Mesenteric fat pad (tissue), 1 donor: Measurements from ENCODE around the gene TRMT44. TPM values are rescaled to one million over a fixed set of nuclear protein-coding genes. Genes with fewer than 3 reads are reported as not detected.
"Not testable (repeated sequence)": the region's sequence is repeated elsewhere in the genome, so short reads cannot be mapped to it uniquely, and the experiment has no call there.

Source experiments
- DNase-seq: peaks from one replicate; pipeline ENCODE4 v3.0.0-alpha.2; 2020; ENCODE audit warnings: low spot score
- total RNA-seq: library from RNA; stranded (reverse); fragmentation: NEBNext Ultra II Directional; extraction: Animal tissue kit (Norgen Biotek cat#: 25700); gene quantifications from one replicate; pipeline ENCODE4 v1.2.1, GENCODE V29; 2021
- donor health status: DM: yes; HTN: yes; CAD: no.

The TRMT44 gene
- total RNA-seq, 1 donor from 2014 or later: 23.3 TPM

- DNase-seq: not testable (repeated sequence)
These were observed 50.9 kb downstream of the TRMT44 start for GRCh38 chr4:8491478-8491877.

- DNase-seq: no peak
These were observed 51.6 kb downstream of the TRMT44 start for GRCh38 chr4:8492174-8492573.

- DNase-seq: no peak
These were observed 52.9 kb downstream of the TRMT44 start for GRCh38 chr4:8493484-8493883.

GRCh38 chr4:8494218-8494617, 53.6 kb downstream of the TRMT44 start:
- DNase-seq: no peak

GRCh38 chr4:8494983-8495548, 54.5 kb downstream of the TRMT44 start:
- DNase-seq: no peak

GRCh38 chr4:8495803-8496202, 55.2 kb downstream of the TRMT44 start:
- no peak for DNase-seq

- no peak for DNase-seq
These were observed 57.2 kb downstream of the TRMT44 start for GRCh38 chr4:8497762-8498161.

GRCh38 chr4:8500966-8501365, 60.4 kb downstream of the TRMT44 start:
- DNase-seq: no peak

- DNase-seq: no peak
These were observed 61.2 kb downstream of the TRMT44 start for GRCh38 chr4:8501781-8502180.

- DNase-seq: no peak
These were observed 61.8 kb downstream of the TRMT44 start for GRCh38 chr4:8502371-8502770.

GRCh38 chr4:8502836-8503585, 62.4 kb downstream of the TRMT44 start:
- DNase-seq: no peak

- DNase-seq: no peak
These were observed 63.2 kb downstream of the TRMT44 start for GRCh38 chr4:8503801-8504200.

GRCh38 chr4:8504279-8505007, 63.9 kb downstream of the TRMT44 start:
- no peak for DNase-seq

GRCh38 chr4:8505229-8505628, 64.7 kb downstream of the TRMT44 start:
- no peak for DNase-seq

- DNase-seq: no peak
These were observed 65.4 kb downstream of the TRMT44 start for GRCh38 chr4:8506006-8506372.

GRCh38 chr4:8506373-8507195, 66.0 kb downstream of the TRMT44 start:
- peak; percentile 86 for DNase-seq

GRCh38 chr4:8507196-8507570, 66.6 kb downstream of the TRMT44 start:
- DNase-seq: peak; percentile 87

GRCh38 chr4:8507624-8508023, 67.0 kb downstream of the TRMT44 start:
- DNase-seq: no peak

- DNase-seq: no peak
These were observed 67.7 kb downstream of the TRMT44 start for GRCh38 chr4:8508266-8508665.

GRCh38 chr4:8508740-8509139, 68.2 kb downstream of the TRMT44 start:
- no peak for DNase-seq

GRCh38 chr4:8509311-8509950, 68.9 kb downstream of the TRMT44 start:
- no peak for DNase-seq
